ENCODE results near the gene UBASH3A.

DNA sequence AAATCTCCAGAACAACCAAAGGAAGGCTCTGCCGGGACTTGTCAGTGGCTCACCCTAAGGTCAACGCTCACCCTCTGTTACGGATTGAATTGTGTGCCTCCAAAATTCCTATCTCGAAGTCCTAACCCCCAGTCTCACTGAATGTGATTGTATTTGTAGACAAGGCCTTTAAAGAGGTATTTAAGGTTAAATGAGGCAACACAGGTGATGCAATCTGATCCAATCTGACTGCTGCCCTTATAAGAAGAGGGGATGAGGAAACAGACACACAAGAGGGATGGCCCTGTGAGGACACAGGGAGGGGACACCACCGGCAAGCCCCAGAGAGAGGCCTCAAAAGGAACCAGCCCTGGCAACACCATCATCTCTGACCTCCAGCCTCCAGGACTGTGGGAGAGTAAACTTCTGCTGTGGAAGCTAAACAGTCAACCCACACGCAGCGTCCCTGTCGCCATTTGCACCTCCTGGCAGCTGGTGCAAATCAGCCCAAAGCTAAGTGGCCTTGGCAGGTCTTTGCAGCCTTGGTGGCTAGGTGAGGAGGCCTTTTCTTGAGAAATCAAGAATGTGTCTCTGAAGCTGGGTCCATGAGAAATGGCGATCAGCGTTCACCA lies 24.2 kb downstream of the UBASH3A start:
- no peak for TF ChIP-seq POLR2AphosphoS5 (IDR thresholded peaks at IDR 0.05)
- TF ChIP-seq, protein P1, sequence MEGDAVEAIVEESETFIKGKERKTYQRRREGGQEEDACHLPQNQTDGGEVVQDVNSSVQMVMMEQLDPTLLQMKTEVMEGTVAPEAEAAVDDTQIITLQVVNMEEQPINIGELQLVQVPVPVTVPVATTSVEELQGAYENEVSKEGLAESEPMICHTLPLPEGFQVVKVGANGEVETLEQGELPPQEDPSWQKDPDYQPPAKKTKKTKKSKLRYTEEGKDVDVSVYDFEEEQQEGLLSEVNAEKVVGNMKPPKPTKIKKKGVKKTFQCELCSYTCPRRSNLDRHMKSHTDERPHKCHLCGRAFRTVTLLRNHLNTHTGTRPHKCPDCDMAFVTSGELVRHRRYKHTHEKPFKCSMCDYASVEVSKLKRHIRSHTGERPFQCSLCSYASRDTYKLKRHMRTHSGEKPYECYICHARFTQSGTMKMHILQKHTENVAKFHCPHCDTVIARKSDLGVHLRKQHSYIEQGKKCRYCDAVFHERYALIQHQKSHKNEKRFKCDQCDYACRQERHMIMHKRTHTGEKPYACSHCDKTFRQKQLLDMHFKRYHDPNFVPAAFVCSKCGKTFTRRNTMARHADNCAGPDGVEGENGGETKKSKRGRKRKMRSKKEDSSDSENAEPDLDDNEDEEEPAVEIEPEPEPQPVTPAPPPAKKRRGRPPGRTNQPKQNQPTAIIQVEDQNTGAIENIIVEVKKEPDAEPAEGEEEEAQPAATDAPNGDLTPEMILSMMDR (IDR thresholded peaks at IDR 0.05) = no peak
